GM15510 (cell line): ENCODE results near the gene IL18.

ENCODE experiments used
- POLR2A ChIP-seq: IDR thresholded peaks from 3 replicates; pipeline ENCODE4 v1.6.1; 2011; ENCODE audit warnings: borderline replicate concordance; ENCODE audit not compliant: insufficient read length; ENCODE audit errors: extremely low read depth

Gene IL18

GRCh38 chr11:112103446-112103845 lies 60.4 kb downstream of the IL18 start:
- TF ChIP-seq POLR2A = no peak

- no peak for TF ChIP-seq POLR2A
Measured at GRCh38 chr11:112100462-112100861, 63.4 kb downstream of the IL18 start.

GRCh38 chr11:112097734-112098528 lies 66.0 kb downstream of the IL18 start:
- TF ChIP-seq POLR2A = no peak

GRCh38 chr11:112096194-112096593 lies 67.7 kb downstream of the IL18 start:
- no peak for TF ChIP-seq POLR2A
